Type B pancreatic cell (in vitro differentiated cells): Measurements from ENCODE around the gene MEI4. TPM values are rescaled to one million over a fixed set of nuclear protein-coding genes. Genes with fewer than 3 reads are reported as not detected.

Source experiments
- DNase-seq: peaks from one replicate; pipeline ENCODE4 v3.0.0; 2021; ENCODE audit warnings: mixed read lengths; ENCODE audit not compliant: unreplicated experiment; ENCODE audit errors: extremely low spot score
- H3K27ac Mint-ChIP-seq: 2 replicates; pipeline ENCODE4 v1.8.0; 2021; ENCODE audit warnings: mild to moderate bottlenecking, mixed read lengths
- H3K27me3 Mint-ChIP-seq: 2 replicates; pipeline ENCODE4 v1.8.0; 2021; ENCODE audit warnings: mixed read lengths
- H3K36me3 Mint-ChIP-seq: 2 replicates; pipeline ENCODE4 v1.8.0; 2021; ENCODE audit warnings: mixed read lengths
- H3K4me1 Mint-ChIP-seq: one replicate; pipeline ENCODE4 v1.8.0; 2021; ENCODE audit warnings: mixed read lengths; ENCODE audit not compliant: unreplicated experiment
- H3K4me3 Mint-ChIP-seq: 2 replicates; pipeline ENCODE4 v1.8.0; 2021; ENCODE audit warnings: mild to moderate bottlenecking, mixed read lengths
- H3K9me3 Mint-ChIP-seq: 2 replicates; pipeline ENCODE4 v1.8.0; 2021; ENCODE audit warnings: mixed read lengths
- total RNA-seq: library from RNA; stranded (reverse); gene quantifications from 2 replicates; pipeline ENCODE4 v1.2.1, GENCODE V29; 2021; ENCODE audit warnings: low replicate concordance
- TF ChIP-seq, protein P1 (sequence below): fragments of 200-600 bp; sonication (generic); conservative IDR thresholded peaks from 2 replicates; pipeline ENCODE4 v1.5.0; 2021; ENCODE audit warnings: antibody characterized with exemption, mild to moderate bottlenecking

Gene MEI4
- total RNA-seq, 1 donor from 2014 or later, result 0.29 TPM

DNA sequence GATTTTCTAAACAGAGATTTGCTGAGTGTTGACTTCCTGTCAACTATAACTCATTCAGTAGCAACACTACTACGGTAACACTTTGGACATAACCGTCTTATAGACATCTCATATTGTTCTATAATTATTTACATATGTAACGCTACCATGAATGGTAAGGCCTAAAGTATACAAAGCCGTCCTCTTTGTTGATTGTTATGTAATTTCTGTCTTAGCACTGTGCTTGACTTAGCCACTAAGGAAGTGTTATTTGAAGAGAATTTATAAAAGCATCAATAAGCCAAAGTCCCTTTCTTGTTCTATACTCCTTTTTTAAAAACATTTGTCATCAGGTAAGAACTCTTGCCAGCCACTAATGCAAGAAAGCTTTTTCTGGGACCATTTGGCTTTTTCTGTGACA is 240.6 kb downstream of the MEI4 start:
- Mint-ChIP-seq H3K36me3 (no peaks in the 10 kb centered on the region), H3K27me3 (no peaks in the 10 kb centered on the region), H3K9me3 (no peaks in the 10 kb centered on the region), H3K4me1 (no peaks in the 10 kb centered on the region), H3K27ac (no peak overlapping the region), H3K4me3 (no peak overlapping the region)
- TF ChIP-seq, protein P1, sequence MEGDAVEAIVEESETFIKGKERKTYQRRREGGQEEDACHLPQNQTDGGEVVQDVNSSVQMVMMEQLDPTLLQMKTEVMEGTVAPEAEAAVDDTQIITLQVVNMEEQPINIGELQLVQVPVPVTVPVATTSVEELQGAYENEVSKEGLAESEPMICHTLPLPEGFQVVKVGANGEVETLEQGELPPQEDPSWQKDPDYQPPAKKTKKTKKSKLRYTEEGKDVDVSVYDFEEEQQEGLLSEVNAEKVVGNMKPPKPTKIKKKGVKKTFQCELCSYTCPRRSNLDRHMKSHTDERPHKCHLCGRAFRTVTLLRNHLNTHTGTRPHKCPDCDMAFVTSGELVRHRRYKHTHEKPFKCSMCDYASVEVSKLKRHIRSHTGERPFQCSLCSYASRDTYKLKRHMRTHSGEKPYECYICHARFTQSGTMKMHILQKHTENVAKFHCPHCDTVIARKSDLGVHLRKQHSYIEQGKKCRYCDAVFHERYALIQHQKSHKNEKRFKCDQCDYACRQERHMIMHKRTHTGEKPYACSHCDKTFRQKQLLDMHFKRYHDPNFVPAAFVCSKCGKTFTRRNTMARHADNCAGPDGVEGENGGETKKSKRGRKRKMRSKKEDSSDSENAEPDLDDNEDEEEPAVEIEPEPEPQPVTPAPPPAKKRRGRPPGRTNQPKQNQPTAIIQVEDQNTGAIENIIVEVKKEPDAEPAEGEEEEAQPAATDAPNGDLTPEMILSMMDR, result no peak
- DNase-seq, result no peak

DNA sequence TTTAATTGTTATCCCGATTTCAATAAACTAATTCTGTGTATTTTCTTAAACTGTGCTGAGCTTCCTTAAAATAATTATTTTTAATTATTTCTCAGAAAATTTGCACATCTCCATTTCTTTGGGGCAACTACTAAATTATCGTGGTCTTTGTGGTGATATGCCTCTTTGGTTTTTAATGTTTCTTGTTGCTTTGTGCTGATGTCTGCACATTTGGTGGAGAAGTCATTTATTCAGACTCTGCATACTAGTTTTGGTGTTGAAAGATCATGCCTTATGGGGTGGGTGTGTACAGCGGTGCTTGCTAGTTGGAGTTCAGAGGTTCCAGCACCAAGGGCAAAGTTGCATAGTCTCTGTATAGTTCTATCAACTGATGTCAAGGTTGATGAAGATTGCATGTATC is 253.2 kb downstream of the MEI4 start:
- TF ChIP-seq, protein P1, result no peak
- H3K36me3 Mint-ChIP-seq, result no peaks in the 10 kb centered on the region
- no peak for DNase-seq
- no peaks in the 10 kb centered on the region for H3K27me3 Mint-ChIP-seq
- no peaks in the 10 kb centered on the region for H3K9me3 Mint-ChIP-seq
- no peak overlapping the region for H3K4me3 Mint-ChIP-seq
- H3K4me1 Mint-ChIP-seq, result no peaks in the 10 kb centered on the region
- H3K27ac Mint-ChIP-seq, result no peak overlapping the region

DNA sequence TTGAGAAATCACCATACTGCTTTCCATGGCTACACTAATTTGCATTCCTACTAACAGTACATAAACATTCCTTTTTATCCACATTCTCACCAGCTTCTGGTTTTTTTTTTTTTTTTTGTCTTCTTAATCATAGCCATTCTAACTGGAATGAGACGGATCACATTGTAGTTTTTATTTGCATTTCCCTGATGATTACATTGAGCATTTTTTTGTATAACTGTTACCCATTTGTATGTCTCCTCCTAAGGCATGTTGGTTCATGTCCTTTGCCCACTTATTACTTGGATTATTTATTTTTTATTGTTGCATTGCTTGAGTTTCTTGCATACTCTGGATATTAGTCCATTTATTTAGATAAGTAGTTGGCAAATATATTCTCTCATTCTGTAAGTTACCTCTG is 258.0 kb downstream of the MEI4 start:
- Mint-ChIP-seq H3K27ac (no peak overlapping the region), H3K4me1 (no peaks in the 10 kb centered on the region), H3K4me3 (no peak overlapping the region), H3K27me3 (no peaks in the 10 kb centered on the region), H3K36me3 (no peaks in the 10 kb centered on the region), H3K9me3 (no peaks in the 10 kb centered on the region)
- no peak for DNase-seq
- TF ChIP-seq, protein P1, result no peak

DNA sequence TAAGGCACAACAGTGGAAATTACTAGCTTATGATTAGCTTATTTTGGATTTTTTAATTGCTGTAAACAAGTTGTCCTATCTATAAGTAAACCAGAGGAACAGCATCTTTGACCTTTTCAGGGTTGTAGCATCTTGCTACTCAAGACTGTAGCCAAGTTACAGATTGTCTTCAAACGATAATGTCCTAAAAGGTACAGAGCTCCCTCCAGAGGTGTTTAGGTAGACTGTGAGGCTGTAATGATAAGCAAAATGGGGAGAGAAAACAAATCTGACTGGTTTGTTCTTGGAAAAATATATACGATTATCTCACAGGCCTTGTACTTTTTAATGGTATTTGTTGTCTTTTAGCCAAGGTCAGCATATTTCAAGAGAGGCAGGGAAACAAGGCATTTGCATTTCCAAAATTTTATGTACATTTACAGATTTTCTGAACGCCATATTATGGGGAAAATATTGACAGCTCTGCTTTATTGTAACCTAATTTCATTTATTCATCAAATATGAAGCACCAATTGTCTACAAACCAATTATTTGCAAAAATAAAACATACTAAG is 273.4 kb downstream of the MEI4 start:
- Mint-ChIP-seq H3K9me3 (no peaks in the 10 kb centered on the region), H3K4me3 (no peak overlapping the region), H3K27ac (no peak overlapping the region), H3K27me3 (no peaks in the 10 kb centered on the region), H3K4me1 (no peaks in the 10 kb centered on the region), H3K36me3 (no peaks in the 10 kb centered on the region)
- no peak for DNase-seq
- TF ChIP-seq, protein P1, result peak; percentile 64

DNA sequence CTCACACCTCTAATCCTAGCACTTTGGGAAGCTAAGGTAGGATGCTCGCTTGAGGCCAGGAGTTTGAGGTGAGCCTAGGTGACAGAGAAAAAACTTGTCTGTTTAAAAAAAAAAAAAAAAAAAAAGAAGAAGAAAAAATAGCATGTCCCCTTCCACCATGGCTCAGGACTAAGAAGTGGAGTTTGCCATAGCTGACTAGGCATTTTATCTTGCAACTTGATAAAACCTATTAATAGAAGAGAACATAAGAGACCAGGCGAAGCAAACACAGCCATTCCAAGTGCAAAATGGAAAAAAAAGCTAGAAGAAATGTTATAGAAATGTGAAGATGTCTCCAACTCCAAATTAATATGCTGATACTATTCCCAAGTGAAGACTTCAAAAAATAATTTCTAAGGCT is 277.5 kb downstream of the MEI4 start:
- H3K4me3 Mint-ChIP-seq, result no peak overlapping the region
- no peaks in the 10 kb centered on the region for H3K9me3 Mint-ChIP-seq
- TF ChIP-seq, protein P1, result no peak
- no peak overlapping the region for H3K27ac Mint-ChIP-seq
- H3K4me1 Mint-ChIP-seq, result no peaks in the 10 kb centered on the region
- DNase-seq, result no peak
- H3K36me3 Mint-ChIP-seq, result no peaks in the 10 kb centered on the region
- H3K27me3 Mint-ChIP-seq, result no peaks in the 10 kb centered on the region

DNA sequence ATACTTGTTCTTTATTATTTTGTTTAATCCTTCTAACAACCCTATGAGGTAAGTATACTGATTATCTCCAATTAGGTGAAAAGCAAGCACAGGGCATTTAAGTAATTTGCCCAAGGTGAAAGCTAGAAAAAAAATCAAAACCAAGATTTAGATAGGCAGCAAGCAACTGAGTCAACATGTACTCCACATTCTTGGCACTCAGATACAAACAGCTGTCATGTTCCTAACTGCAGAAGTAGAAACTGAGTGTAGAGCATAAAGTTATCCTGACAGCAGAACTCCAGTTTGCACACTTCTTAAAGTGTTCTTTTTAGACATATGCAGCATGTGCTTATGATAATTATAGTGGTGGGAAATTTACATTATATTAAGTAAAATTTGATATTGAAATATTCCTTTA is 278.1 kb downstream of the MEI4 start:
- DNase-seq, result no peak
- TF ChIP-seq, protein P1, result no peak
- no peak overlapping the region for H3K4me3 Mint-ChIP-seq
- no peaks in the 10 kb centered on the region for H3K36me3 Mint-ChIP-seq
- no peak overlapping the region for H3K27ac Mint-ChIP-seq
- no peaks in the 10 kb centered on the region for H3K4me1 Mint-ChIP-seq
- no peaks in the 10 kb centered on the region for H3K9me3 Mint-ChIP-seq
- no peaks in the 10 kb centered on the region for H3K27me3 Mint-ChIP-seq
